GM06990 (cell line): ENCODE measurements around the gene MORN4.

ENCODE experiments used
- DNase-seq: peaks from one replicate; pipeline ENCODE4 v3.0.0-alpha.2; 2011; ENCODE audit not compliant: insufficient read length; ENCODE audit errors: extremely low read depth
- H3K27me3 ChIP-seq: replicated peaks from 2 replicates; pipeline ENCODE4 v1.6.0; 2011; ENCODE audit warnings: low read length; ENCODE audit not compliant: control insufficient read depth, insufficient read depth
- H3K36me3 ChIP-seq: 2 replicates; pipeline ENCODE4 v1.5.1; 2011; ENCODE audit warnings: low read length; ENCODE audit not compliant: control insufficient read depth, insufficient read depth
- H3K4me3 ChIP-seq: replicated peaks from 2 replicates; pipeline ENCODE4 v1.5.1; 2011; ENCODE audit warnings: low read depth, mild to moderate bottlenecking, control low read depth, low read length
- TF ChIP-seq, protein P1 (sequence below): IDR thresholded peaks from 2 replicates; pipeline ENCODE4 v1.5.1; 2011; ENCODE audit warnings: low read length, control low read depth, mild to moderate bottlenecking, inconsistent platforms; ENCODE audit not compliant: insufficient read depth, poor library complexity, severe bottlenecking

The MORN4 gene

DNA sequence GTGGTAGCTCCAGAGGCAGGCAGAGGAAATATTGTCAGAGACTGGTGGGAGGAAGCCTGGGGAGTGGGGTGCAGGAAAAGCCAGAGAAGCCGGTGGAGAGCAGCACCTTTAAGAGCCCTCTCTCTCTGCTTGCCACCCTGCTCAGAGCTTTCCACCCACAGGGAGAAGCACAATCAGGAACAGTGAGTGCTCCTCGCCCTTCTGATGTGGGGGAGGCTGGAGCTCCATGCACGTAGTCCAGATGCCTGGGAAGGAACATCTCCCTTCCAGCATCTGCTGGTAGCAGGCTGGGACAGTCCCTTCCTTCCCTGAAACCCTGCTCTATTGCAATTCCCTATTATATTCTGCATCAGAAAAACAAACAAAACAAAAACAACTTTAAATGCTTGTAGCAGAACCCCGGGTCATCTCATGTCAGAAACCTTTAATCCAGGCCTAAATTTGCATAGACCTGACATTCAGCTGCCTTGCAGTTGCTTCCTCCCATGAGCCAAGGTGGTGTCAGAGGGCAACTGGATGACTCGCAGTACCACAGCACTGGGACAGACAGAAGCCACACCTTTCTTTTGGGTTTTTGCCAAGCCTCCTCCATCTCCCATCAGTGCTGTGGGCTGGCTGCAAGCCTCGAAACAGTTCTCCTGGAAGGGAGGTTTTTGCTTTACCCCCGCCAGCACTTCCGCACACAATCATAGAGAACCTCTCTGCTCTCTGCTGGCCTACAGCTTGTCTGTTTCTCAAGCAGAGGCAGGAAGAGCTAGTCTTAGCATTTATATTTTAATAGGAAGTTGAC, 40.6 kb upstream of the MORN4 start:
- TF ChIP-seq, protein P1, sequence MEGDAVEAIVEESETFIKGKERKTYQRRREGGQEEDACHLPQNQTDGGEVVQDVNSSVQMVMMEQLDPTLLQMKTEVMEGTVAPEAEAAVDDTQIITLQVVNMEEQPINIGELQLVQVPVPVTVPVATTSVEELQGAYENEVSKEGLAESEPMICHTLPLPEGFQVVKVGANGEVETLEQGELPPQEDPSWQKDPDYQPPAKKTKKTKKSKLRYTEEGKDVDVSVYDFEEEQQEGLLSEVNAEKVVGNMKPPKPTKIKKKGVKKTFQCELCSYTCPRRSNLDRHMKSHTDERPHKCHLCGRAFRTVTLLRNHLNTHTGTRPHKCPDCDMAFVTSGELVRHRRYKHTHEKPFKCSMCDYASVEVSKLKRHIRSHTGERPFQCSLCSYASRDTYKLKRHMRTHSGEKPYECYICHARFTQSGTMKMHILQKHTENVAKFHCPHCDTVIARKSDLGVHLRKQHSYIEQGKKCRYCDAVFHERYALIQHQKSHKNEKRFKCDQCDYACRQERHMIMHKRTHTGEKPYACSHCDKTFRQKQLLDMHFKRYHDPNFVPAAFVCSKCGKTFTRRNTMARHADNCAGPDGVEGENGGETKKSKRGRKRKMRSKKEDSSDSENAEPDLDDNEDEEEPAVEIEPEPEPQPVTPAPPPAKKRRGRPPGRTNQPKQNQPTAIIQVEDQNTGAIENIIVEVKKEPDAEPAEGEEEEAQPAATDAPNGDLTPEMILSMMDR = no peak
- peaks cover 20% of the 10 kb centered on the region for H3K36me3 ChIP-seq
- no peak for DNase-seq
- no peaks in the 10 kb centered on the region for H3K27me3 ChIP-seq
- no peak overlapping the region for H3K4me3 ChIP-seq

DNA sequence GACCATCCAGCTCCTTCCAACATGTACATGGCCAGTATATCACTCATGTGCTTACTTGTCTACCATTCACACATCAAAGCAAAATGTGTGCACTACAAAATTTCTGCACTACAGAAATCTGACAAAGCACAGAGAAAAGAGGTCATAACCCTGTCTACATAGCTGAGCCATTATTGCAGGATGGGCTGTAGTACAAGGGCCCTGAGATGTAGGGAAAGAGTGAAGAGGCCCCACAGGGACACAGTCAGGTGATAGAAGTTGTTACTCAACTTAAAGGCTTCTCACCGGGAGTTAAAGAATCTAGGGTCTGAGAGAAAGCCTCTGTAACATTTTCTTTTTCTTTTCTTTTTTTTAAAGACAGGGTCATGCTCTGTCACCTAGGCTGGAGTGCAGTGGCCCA, 36.3 kb upstream of the MORN4 start:
- TF ChIP-seq, protein P1 = no peak

DNA sequence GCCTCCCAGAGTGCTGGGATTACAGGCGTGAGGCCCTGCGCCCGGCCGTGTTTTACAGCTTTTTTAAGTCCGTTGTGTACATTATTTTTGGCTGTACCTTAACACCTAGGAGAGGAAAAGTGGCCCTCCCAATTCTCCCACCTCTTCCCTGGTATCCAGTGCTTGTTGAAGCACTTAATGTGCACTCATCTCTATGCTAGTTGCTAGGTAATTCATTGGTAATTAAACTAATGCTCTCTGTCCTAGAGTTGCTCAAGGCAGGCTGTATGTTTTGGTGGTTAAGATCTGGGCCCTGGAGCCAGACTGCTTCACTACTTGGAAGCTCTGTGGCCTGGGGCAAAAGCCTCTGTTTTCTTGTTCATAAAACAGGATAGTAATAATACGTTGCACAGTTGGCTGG, 34.2 kb upstream of the MORN4 start:
- H3K4me3 ChIP-seq = no peak overlapping the region
- peaks cover 13% of the 10 kb centered on the region for H3K36me3 ChIP-seq
- DNase-seq = no peak
- TF ChIP-seq, protein P1 = no peak
- no peaks in the 10 kb centered on the region for H3K27me3 ChIP-seq

More for the DNA sequence above, 36.3 kb upstream of the MORN4 start:
- no peak for DNase-seq
- Histone ChIP-seq H3K4me3 (no peak overlapping the region), H3K27me3 (no peaks in the 10 kb centered on the region), H3K36me3 (peaks cover 18% of the 10 kb centered on the region)

DNA sequence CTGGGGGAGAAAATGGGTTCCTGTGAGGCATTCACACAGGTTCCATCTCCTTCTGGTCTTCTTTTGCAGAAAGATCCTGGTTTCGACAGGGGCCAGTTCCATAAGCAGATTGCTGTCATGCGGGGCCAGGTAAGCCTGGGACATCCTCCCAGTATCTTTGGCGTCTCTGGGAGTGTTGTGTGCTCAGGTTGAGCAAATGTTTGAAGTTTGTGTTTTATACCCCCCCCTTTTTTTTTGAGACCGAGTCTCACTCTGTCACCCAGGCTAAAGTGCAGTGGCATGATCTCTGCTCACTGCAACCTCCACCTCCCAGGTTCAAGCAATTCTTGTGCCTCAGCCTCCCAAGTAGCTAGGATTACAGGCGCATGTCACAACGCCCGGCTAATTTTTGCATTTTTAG, 33.7 kb upstream of the MORN4 start:
- TF ChIP-seq, protein P1 = no peak
- DNase-seq = no peak
- Histone ChIP-seq H3K4me3 (no peak overlapping the region), H3K36me3 (peaks cover 15% of the 10 kb centered on the region), H3K27me3 (no peaks in the 10 kb centered on the region)

DNA sequence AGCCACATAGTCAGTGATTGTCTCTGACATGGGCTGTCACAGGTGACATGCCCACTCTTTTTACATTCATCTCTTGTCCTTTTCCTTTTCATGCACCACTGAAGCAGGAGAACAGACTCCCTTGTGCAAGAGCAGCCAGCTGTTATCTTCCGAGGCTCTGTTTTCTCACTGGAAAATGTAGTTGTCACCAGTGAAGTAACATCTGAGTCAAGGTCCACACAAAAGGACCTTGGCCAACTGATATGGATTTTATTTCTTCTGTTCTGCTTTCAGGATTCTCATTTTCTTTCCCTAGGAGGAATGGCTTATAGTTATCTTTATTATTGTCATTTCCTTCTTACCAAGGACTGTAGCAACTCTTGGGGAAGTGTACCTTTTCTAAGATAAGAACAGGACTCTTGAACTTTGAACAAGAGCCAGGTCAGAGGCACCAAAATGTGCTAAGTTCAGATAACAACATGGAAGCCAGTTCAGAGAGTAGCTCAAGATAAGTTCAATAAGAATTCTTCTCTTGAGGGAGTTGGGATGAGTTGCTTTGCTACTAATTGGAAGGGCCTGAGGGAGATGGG, 31.1 kb upstream of the MORN4 start:
- Histone ChIP-seq H3K4me3 (no peak overlapping the region), H3K27me3 (no peaks in the 10 kb centered on the region), H3K36me3 (peaks cover 13% of the 10 kb centered on the region)
- TF ChIP-seq, protein P1 = no peak
- no peak for DNase-seq
